Astrocyte of the hippocampus (primary cell): ENCODE measurements around the gene MYH9.
"Not testable (repeated sequence)": the region's sequence is repeated elsewhere in the genome, so short reads cannot be mapped to it uniquely, and the experiment has no call there.

Source experiments
- DNase-seq: peaks from one replicate; pipeline ENCODE4 v3.0.0; 2011; ENCODE audit warnings: low read depth, low spot score

Gene MYH9

GRCh38 chr22:36279219-36279666, 108.5 kb downstream of the MYH9 start:
- DNase-seq, result no peak

DNA sequence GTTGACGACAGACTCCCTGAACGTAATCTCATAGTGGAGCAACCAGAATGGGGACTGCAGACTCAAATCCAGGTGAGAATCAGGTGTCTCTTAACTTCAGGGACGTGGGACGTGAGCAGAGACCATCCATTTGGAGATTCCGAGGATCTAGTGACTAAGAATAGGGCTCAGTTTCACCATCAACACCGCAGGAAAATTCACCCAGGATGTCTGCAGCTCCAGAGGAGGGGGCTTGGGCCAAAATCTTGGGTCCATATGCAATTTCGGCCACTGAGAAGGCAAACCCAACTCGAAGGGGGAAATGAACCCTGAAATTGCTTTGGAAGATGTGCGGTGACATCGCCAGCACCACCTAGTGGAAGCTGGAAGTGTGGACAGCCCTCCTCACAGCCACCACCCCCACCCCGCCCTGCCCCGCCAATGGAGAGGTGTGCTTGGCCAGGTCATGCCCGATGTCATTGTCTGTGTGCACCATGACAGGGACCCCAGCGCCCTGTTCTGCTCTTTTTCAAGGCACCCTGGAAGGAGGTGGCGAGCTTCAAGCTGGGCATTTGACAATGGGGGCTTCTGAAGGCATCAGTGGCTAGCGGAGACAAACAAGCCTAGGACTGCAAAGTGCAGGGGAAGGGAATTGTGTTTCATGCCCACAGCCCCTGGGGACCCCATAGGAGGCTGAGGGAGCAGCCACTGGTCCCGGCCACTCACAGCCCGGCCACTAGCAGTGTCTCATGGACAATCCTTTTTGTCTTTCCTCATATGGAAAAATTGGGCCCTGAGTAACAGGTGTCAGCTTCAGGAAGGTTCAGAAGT, 110.1 kb downstream of the MYH9 start:
- peak; percentile 75 for DNase-seq

DNA sequence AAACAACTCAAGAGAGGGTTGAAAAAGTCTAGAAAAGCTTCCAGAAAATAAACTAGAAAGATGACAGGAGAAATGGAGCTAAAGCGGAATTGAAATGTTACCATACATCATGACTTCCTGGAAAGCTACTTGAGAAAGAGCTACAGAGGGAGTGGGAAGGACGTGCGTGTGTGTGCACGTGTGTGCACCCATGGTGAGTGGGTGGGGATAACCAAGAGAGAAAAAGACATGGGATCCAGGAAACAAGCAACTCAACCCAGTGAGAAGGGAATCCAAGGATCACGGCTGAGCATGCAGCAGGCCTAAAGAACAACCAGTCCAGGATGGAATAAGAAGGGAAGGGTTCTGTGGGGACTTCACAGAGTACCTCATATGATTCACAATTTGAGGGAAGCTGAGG, 113.2 kb downstream of the MYH9 start:
- DNase-seq, result no peak

DNA sequence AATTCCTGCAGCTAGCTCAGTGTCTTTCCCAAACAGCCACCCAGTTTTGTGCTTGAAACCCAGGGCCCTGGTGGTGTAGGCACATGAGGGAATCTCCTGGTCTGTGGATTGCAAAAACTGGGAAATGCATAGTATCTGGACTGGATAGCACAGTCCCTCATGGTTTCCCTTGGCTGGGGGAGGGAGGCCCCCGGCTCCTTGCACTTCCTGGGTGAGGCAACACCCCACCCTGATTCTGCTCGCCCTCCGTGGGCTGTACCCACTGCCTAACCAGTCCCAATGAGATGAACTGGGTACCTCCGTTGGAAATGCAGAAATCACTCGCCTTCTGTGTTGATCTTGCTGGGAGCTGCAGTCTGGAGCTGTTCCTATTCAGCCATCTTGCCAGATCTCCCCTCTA, 115.8 kb downstream of the MYH9 start:
- DNase-seq, result not testable (repeated sequence)

GRCh38 chr22:36271231-36271630, 116.5 kb downstream of the MYH9 start:
- not testable (repeated sequence) for DNase-seq

- no peak for DNase-seq
Observed at GRCh38 chr22:36267896-36268485, 119.8 kb downstream of the MYH9 start.

GRCh38 chr22:36267058-36267457, 120.7 kb downstream of the MYH9 start:
- DNase-seq, result no peak

- DNase-seq, result not testable (repeated sequence)
Observed at GRCh38 chr22:36263886-36264664, 123.7 kb downstream of the MYH9 start.

DNA sequence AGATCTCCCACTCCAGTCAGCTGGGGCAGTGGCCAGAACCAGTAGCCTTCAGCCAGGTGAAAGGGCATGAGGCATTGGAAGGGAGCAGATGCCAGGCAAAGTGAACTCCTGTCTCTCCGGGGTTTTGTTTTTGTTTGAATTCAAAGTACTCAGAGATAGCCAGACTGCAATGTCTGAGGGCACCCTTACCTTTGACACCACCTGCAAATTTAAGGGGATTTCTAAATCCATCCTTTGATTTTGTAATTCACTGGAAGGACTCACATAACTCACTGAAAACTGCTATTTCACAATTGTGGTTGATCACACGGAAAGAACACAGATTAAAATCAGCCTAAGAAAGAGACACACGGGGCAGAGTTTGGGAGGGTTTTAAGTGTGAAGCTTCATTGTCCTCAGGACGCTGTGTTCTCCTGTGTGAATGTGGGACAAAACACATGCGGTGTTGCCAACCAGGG, 124.5 kb downstream of the MYH9 start:
- not testable (repeated sequence) for DNase-seq

DNA sequence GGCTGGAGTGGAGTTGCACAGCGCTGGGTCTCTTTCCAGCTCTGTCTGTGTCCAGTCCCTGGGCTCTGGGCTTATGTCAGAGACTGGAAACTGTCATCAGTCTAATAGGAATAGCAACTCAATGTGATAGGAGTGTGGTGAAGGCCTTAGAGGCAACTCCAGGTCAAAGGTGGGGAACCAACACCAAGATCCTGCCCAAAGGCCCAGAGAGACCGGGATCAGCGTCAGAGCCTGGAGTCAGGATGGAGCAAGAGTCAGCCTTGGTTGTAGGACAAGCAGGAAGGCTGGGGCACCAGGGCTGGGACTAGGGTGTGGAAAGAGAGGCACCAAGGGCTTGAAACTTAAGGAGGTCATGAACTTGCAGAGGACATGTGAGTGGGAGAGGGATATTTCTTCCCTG, 125.5 kb downstream of the MYH9 start:
- not testable (repeated sequence) for DNase-seq

GRCh38 chr22:36261675-36262074, 126.1 kb downstream of the MYH9 start:
- DNase-seq, result not testable (repeated sequence)

- DNase-seq, result no peak
Observed at GRCh38 chr22:36259615-36260300, 128.0 kb downstream of the MYH9 start.

DNA sequence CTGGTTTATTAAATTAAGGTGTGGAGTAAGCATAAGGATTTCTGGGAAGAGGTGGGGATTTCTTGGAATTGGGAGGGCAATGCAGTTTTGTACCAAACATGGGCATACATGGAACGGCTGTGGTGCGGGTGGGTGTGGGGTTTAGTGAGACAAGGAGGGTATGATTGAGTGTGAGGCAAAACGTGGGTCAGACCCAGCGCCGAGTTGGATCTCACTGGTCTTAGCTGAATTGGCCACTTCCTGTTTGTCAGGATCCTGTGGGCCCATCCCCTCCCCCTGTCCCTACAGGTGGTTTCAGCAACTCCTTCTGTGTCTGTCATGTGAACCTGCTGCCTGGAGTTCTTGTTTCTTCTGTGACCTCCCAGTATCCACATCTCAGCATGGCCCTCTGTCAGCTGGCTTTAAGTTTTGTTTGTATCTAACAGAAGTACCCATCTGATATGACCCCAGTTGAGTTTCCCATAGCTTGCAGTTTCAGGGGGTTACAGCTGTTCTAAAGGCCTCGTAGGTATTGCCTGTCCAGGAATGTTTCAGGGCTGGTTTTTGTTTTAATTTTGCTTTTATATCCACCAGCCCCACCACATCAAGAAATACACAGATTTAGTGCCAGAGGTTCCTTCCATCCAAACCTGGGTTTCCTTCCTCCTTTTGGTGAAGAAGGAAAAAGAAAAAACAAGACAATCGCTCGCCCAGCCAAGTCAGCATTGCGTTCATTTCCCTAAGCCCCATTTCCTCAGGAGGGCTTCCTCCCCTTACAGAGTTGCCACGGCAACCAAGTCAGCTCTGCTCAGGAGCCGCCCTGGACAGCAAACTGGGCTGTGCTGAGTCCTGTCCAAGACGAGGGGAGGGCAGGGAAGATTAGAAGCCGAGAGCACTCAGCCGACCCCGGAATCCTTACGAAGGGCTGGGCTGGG, 128.8 kb downstream of the MYH9 start:
- peak; percentile 65 for DNase-seq

DNA sequence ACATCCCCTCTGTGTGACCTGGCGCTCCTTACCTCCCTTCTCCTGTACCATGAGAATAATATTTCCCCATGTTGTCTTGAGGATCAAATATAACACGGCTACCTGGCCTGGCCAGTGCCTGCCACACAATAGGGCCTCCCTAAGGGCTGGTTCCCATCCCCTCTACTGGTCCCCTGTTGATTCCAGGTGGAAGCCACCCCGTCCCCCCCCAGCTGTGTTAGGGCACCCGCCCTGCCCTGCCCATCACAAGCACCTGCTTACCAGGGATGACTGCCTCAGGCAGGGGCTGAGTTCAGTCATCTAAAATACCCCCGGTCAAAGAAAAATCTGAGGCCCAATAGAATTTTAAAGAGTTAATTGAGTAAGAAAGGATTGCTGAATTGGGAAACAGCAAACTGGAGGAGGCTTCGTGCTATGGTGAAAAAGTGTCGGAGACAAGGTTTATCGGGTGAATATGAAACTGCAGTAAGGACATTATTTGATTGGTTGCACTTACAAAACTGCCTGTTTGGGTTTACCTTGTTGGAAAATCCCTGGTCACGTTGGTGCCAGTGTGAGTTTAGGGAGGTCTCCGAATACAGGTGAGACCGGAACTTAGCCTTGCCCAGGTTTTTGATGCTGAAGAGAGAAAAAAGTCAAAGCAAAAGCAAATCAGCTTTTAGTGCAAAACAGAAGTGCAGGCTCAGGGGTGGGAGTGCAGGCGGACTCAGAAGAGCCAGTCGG, 129.7 kb downstream of the MYH9 start:
- no peak for DNase-seq

GRCh38 chr22:36257308-36257707, 130.5 kb downstream of the MYH9 start:
- no peak for DNase-seq

DNA sequence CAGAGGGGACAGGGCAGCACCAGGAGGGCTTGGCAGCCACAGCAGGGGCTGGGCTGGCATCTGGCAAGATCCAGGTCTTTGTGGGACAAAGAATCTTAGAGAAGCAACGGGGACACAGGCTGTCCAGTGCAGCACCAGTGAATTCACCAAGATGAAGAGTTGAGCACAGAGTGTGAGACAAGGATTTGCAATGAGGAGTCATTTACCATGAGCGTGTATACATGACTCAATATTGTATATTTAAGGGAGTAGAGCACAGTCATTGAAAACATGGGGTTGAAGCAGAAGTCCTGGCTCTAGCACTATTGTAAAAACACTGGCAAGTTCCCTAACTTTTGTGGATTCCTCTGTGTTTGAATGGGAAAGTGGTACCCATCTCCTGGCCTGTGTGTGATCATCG, 131.3 kb downstream of the MYH9 start:
- no peak for DNase-seq

DNA sequence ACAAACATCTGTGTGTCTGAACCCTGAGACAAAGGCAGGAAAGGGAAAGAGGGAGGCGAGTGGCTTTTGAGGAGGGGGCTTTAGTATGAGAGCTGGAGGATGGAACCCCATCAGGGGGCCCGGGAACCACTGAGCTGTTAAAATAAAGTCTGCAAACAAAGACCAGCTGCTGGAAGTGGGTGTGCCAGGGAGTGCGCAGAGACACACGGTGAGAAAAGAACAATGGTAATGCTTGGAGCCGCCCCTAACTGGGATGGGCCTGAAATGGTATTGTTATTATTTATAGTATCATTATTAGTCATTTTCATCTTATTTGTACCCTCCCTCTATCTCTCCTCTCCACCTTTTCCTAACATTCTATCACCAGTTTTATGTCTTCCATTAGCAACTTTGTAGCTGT, 132.2 kb downstream of the MYH9 start:
- DNase-seq, result not testable (repeated sequence)

DNA sequence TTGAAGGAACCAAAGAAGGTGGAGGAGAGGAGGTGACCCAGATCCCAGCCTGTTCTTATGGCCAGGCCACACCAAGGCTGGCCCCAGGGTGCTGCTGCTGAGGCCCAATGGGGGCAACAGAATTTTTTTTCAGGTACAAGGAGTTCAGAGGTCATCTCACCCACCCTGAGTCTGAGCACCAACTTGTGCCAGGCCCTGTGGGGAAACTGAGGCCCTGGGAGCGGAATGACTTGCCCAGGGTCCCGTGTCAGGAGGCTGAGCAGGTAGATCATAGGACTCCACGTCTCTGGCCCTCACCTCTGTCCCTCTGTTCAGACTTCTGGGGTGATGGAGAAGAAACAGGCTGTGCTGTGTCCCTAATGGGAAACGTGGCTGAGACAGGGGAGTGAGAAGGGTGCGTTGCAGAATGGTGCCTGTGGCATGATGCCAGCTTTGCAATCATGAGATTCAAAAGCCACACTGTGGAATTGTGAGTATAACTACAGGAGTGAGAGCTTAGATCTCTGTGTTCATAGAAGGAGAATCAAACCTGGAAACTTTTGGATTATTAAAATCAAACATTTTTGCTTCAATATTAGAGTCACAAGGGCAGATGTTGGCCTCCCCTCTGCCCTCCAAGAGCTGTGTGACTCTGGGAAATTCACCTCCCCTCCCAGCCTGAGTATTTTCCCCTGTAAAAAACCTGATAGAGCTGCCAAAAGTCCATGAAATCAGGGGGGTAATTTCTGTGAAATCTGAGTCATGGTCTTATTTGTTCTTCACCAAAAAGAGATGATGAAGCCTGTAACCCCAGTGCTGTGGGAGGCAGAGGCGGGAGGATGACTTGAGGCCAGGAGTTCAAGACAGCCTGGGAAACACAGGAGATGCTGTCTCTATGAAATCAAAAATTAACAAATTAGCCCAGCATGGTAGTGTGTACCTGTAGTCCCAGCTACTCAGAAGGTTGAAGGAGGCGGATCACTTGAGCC, 134.0 kb downstream of the MYH9 start:
- DNase-seq, result peak; percentile 39
